SIG-M5 treated with dmso at 0.1 percent for 504 hours (cell line): ENCODE data around the gene MRPS23.

Source experiments
- DNase-seq: peaks from one replicate; lab custom pipeline; 2025; ENCODE audit not compliant: unreplicated experiment; lab: John Stamatoyannopoulos, UW

MRPS23 gene

DNA sequence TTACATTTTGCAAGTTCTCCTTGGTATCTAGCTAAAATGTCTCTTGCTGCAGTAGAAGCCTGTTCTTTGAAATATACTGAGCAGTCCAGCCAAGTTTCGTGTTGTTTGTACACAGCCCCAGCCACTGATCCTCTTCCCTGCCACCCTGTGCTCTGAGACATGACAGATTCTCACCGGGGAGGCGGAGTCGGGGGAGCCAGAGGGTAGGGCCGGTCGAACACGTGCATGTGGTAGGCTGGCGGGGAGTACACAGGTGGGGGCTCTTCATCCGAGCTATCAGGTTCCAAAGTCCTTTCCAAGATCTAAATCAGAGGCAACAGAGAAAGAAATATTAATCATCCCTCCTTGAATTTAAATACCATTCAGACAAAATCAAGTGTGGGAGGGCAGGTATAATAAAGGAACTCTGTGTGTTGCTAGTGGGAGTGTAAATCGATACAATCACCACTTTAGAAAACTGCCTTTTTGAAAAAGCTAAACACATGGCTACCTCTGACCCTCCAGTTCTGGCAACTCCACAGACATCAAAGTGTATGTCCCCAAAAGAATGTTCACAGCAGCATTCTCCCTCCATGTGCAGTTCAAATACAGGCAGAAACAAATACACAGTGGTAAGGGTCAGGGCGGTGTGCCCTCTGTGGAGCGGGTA is 29.7 kb upstream of the MRPS23 start:
- no peak for DNase-seq

GRCh38 chr17:57877803-57878377 is 28.0 kb upstream of the MRPS23 start:
- DNase-seq: peak; percentile 13

DNA sequence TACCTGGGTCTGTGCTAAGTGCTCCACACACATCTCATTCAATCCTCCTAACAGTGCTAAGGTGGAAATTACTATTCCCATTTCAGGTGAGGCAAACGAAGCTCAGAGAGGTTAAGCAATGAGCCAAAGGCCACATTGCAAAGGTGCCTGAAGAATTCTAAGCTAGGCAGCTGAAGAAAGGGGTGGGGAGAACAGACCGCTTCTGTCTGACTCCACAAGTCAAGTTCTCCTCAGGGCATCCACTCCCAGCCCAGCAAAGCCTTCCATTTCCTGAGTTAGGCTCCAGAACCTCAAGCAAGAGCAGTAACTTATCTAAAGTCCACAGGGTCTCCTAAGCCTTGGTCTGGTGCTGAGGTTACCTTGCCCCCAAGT is 27.0 kb upstream of the MRPS23 start:
- DNase-seq: no peak

DNA sequence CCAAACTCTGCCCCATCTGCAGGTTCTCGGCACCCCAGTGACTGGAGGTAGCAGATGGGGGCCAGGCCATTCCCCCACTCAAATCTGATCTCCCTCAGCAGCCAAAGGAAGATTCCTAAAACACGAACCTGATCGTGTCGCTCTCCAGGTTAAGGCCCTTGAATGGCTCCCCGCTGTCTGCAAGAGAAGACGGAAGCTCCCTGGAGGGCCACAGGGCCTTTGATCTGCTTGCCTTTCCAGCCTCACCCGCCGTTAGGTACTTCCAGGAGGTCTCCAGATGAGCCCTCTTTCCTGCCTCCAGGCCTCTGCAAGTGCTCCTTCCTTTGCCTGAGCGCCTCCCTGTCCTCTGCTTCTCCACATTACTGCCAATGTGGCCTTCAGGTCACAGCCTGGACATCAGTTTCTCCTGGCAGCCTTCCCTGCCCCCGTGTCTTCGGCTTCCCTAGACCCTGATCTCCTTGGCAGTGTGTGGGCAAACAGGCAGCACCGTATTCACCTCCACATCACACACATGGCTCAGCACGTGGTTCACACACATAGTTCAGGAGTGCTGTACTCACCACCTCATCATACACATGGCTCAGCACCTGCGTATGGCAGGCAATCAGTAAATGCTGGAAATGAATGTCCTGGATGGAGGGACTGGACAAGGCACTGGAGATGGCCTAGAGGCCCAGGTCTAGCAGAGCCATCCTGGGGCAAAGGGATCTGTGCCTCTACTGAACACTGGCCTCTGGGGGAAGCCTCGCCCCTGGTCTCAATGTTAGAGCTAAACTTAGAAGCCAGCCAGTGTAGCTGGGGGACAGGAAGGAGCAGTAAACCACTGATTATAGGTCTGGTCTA is 26.4 kb upstream of the MRPS23 start:
- no peak for DNase-seq

GRCh38 chr17:57875290-57876022 is 25.6 kb upstream of the MRPS23 start:
- DNase-seq: peak; percentile 65

- no peak for DNase-seq
Observed at GRCh38 chr17:57874434-57875289, 24.8 kb upstream of the MRPS23 start.

- DNase-seq: no peak
Observed at GRCh38 chr17:57874058-57874419, 24.2 kb upstream of the MRPS23 start.

GRCh38 chr17:57873261-57874057 is 23.6 kb upstream of the MRPS23 start:
- DNase-seq: no peak

- DNase-seq: no peak
Observed at GRCh38 chr17:57872536-57872935, 22.7 kb upstream of the MRPS23 start.

DNA sequence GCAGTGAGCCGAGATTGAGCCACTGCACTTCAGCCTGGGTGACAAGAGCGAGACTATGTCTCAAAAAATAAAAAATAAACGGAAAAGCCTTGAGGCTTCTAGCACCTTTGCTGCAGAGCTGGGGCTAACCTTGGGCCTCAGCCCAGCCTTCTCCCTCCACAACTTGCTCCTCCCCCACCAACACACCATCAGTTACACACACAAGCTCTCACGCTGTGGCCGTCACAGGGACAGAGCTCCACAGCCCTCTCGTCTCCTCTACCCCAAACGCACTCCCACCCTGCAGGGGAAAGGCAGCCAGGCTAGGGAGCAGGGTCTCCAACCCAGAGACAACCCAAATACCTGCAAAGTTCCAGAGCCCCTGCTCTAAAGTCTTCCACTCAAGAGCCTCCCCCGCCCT is 22.0 kb upstream of the MRPS23 start:
- DNase-seq: no peak

DNA sequence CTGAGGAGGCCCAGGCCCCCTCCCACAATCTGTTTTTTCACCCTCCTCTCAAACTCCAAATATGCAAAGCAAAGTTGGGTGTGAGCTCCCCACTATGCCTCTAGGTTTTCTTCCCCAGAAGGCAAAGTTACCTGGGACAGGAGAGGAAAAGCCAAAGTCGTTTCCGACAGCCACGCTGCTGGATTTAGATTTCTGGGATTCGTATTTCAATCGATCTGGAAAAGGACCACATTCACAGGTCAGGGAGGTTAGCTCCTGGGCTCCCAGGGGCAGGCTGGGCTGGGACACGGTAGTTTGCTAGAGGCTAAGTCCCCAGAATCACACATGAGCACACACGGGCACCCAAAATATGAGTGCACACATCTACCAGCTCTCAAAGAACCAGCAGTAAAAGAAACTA is 21.3 kb upstream of the MRPS23 start:
- DNase-seq: no peak

GRCh38 chr17:57870283-57870635 is 20.4 kb upstream of the MRPS23 start:
- no peak for DNase-seq

DNA sequence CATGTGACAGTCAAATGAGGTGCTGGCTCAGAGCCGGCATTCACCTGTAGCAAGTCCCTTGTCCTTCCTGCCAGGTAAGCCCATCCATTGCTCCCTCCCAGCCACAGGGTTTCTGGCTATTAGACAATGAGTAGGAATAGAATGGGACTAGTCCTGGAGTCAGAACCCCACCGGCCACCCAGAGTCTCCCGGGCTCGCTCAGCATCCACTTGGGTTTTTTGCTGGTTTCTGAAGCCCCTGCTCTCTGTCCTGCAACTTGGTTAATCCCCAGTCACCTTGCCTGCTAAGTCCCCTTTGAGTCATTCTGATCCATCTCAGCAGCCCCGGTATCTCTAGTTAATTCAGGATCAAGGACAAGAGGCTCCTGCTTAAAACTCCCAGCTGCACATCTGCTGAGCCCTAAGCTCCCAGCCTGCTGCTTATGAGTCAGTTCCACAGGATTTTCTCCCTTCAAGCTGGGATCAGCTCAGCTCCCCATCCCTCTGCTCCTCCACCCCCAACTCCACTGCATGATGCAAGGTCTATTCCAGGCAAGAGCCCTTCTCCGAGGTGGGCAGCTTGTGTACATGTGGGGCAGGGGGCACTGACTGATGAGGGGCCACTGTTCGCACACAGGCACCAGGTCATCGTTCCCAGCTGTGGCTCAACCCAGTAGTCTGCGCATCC is 19.9 kb upstream of the MRPS23 start:
- no peak for DNase-seq

DNA sequence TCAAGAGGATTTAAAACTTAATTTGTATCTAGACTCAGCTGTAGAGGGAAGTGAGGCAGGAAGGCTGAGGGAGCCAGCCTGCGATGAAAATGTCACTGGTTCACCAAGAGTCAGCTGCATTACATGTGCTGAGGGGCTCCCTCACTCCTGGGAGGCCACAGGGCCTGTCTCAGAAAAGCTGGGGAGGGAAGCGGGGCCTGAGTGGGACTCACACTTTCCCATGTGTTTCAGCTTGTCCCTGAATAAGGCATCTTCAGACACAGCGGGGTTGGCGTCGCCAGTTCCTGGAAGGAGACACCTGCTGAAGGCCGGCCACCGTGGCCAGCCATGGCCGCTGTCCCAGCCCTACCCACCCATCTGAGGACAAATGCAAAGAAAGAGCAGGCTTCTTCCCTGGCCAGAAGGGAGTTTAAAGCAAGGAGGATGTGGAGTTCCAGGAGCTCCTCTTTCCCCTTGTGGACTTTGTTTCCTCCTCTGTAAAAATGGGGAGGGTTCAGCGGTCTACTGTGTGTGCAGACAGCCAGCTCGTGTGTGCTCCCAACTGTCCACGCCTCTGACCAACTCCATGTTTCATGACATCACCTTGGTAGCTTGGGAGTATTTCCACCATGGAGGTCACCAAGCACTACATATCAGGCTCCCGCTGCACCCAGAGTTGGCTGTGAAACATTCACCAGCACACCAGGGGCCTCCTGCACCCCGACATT is 19.2 kb upstream of the MRPS23 start:
- DNase-seq: peak; percentile 71

DNA sequence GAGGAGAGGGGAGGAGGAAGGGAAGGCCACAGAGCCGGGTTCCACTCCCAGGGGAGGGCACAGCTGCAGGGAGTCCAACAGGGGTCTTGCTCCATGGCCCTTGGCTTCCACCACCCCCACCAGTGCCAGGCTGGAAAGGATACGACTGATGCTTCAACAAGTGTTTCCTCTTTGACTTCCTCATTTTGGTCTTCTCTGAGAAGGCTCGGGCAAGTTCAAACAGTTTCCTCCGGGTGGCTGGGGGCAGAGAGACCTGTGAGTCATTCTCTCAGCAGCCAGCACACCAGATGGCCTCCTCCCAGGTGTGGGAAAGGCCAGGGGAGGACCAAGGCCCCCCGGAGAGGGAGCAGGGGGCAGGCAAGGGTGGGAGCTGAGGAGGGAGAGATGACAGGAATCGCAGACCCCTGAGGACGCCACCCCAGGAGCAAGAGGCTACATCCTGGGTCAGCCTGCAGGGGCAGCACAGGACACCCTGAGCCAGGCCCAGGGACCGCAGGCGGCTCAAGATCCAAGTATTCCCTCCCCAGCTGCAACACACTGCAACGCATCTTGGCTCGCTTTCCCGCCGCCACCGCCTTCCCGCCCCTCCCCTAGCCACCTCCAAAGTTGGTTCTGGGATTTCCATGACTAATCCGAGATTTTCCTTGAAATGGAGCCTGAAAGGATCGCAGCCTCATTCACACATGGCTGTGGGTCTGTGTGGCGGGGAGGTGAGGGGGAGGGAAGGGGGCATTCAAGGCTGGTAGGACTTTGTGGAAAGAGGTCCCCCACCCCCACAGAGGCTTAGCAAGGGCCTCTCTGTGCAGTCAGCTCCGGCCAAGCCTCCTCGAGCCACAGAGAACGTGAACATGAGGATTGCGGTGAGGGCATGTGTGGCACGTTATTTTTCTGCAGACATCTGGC is 18.4 kb upstream of the MRPS23 start:
- peak; percentile 98 for DNase-seq

DNA sequence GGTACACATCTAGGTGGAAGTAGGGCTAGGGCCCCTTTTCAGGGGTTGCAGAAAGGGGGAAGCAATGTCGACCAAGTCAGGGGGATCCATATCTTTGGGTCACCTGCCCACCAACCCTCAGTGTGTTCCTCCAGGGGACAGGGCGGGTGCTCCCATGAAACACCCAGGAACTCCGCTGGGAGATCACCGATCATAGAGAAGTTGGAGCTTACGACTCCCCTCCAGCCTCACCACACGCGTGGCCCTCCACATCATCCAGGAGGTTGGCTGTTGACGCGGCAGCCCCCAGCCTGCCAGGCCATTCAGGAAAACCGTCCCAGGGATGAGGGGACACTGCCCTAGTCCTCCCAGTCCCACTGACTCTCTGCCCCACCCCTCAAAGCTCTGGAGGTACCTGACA is 17.3 kb upstream of the MRPS23 start:
- DNase-seq: no peak

DNA sequence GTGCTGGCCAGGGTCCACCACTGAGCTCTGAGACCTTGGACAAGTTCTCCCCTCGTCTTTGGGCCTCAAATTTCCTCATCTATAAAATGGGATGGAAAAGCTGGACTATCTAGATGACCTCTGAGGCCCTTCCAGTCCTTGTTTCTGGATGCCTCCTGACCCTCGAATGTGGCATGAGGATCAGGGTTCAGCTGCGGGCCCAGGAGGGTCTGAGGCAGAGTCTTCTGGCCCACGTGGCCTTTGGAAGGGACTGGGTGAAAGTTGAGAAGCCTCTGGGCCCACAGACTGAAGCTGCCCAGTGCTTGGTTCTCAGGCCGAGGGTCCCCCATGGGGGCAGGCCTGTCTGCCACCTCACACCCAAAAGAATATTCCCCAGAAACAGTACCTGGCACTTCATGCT is 16.9 kb upstream of the MRPS23 start:
- DNase-seq: no peak

DNA sequence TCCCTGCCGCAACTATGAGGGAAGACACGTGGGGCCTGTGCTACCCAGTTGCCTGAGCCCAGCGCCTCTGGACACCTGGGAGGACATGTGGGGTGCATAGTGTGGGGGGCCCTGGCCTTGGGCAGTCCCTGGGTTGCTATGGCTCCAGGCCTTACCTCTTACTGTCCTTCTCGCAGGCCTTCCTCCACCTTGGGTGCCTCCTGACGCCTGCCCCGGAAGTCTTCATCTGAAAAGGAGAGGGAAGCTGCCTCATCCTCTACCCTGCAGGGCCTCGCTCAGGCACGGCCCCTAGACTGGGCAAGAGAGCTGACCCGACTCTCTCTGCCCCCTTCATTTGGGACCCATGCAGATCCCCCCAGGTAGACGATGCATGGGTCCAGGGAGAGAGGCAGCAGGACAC is 16.5 kb upstream of the MRPS23 start:
- DNase-seq: no peak
